Activated T-helper 2 cell treated with anti-CD3 and anti-CD28 coated beads, Interferon-gamma antibody, Interleukin-2, Interleukin-4, amounts not matched to agents 10 μg/mL and 5 μg/mL and 100 μg/mL, durations not matched to agents 14 hours and 24 hours and 36 hours (primary cell): Measurements from ENCODE around the gene NFATC2. TPM values are rescaled to one million over a fixed set of nuclear protein-coding genes. Genes with fewer than 3 reads are reported as not detected.

ENCODE experiments used
- DNase-seq: peaks from one replicate; pipeline ENCODE4 v3.0.0; 2021; ENCODE audit warnings: low spot score
- H3K27ac Mint-ChIP-seq: one replicate; pipeline ENCODE4 v1.8.0; 2021; ENCODE audit warnings: mixed read lengths
- H3K27me3 Mint-ChIP-seq: one replicate; pipeline ENCODE4 v1.8.0; 2021; ENCODE audit warnings: low read depth, mixed read lengths
- H3K36me3 Mint-ChIP-seq: one replicate; pipeline ENCODE4 v1.8.0; 2021; ENCODE audit warnings: low read depth, mixed read lengths
- H3K4me1 Mint-ChIP-seq: one replicate; pipeline ENCODE4 v1.8.0; 2021; ENCODE audit warnings: low read depth, mixed read lengths
- H3K4me3 Mint-ChIP-seq: one replicate; pipeline ENCODE4 v1.8.0; 2021; ENCODE audit warnings: low read depth, mild to moderate bottlenecking, moderate library complexity, mixed read lengths
- H3K9me3 Mint-ChIP-seq: one replicate; pipeline ENCODE4 v1.8.0; 2021; ENCODE audit warnings: mixed read lengths
- intact Hi-C: fragments of 100-400 bp; cut with micrococcal nuclease; formaldehyde crosslinking; loops from one replicate; pipeline ENCODE4 v1.15.1; 2023
- total RNA-seq: library from RNA; stranded (reverse); gene quantifications from 2 replicates; pipeline ENCODE4 v1.2.3, GENCODE V29; 2022

The NFATC2 gene
- total RNA-seq, 1 donor from 2014 or later, result 67.1 TPM

- Mint-ChIP-seq H3K36me3 (peaks cover 4% of the 10 kb centered on the region), H3K27me3 (peaks cover 9% of the 10 kb centered on the region), H3K4me3 (no peak overlapping the region), H3K27ac (no peak overlapping the region), H3K9me3 (peaks cover 8% of the 10 kb centered on the region), H3K4me1 (peaks cover 4% of the 10 kb centered on the region)
- intact Hi-C loops, result no loop called here
- no peak for DNase-seq
Measured at GRCh38 chr20:51359401-51359800, 183.1 kb downstream of the NFATC2 start.

DNA sequence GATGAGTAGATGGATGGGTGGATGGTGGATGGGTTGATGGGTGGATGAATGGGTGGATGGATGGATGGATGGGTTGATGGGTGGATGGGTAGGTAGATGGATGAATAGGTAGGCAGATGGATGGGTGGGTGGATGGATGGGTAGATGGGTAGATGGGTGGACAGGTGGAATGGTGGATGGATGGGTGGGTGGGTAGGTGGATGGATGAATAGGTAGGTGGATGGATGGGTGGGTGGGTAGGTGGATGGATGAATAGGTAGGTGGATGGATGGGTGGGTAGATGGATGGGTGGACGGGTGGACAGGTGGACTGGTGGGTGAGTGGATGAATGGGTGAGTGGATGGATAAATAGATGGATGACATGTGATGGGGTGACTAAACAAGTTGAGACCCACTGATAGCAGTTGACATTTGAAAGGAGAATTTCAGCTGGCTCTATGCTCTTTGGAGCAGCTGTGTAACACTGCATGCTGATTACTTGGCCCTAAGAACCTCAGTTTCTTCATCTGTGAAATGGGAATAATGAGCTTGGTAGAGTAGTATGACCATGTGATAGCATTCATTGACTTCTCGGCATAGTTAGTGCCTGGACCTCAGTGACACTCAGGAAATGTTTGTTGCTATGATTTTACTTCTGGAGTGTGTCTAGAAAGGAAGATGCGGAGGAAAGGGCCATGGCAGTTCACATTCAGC is 184.3 kb downstream of the NFATC2 start:
- H3K36me3 Mint-ChIP-seq, result no peaks in the 10 kb centered on the region
- peaks cover 9% of the 10 kb centered on the region for H3K27me3 Mint-ChIP-seq
- no peak overlapping the region for H3K27ac Mint-ChIP-seq
- no peak for DNase-seq
- no peaks in the 10 kb centered on the region for H3K9me3 Mint-ChIP-seq
- H3K4me1 Mint-ChIP-seq, result no peaks in the 10 kb centered on the region
- no peak overlapping the region for H3K4me3 Mint-ChIP-seq
- intact Hi-C loops, result no loop called here

DNA sequence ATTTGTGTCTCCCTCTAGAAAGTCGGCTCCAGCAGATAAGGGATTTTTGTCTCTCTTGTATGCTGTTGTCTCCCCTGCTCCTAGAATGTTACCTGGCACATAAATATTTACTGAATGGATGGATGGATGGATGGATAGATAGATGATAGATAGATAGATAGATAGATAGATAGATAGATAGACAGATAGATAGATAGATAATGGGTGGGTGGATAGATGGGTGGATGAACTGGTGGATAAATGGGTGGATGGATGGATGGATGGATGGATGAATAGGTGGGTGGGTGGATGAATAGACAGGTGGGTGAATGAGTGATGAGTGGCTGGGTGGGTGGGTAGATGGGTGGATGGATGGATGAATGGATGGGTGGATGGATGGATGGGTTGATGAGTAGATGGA is 185.0 kb downstream of the NFATC2 start:
- no peaks in the 10 kb centered on the region for H3K36me3 Mint-ChIP-seq
- H3K4me1 Mint-ChIP-seq, result no peaks in the 10 kb centered on the region
- H3K4me3 Mint-ChIP-seq, result no peak overlapping the region
- peaks cover 9% of the 10 kb centered on the region for H3K27me3 Mint-ChIP-seq
- intact Hi-C loops, result no loop called here
- no peak overlapping the region for H3K27ac Mint-ChIP-seq
- no peak for DNase-seq
- H3K9me3 Mint-ChIP-seq, result no peaks in the 10 kb centered on the region

GRCh38 chr20:51356871-51357270 is 185.6 kb downstream of the NFATC2 start:
- no peaks in the 10 kb centered on the region for H3K4me1 Mint-ChIP-seq
- no peaks in the 10 kb centered on the region for H3K9me3 Mint-ChIP-seq
- intact Hi-C loops, result no loop called here
- no peak for DNase-seq
- H3K4me3 Mint-ChIP-seq, result no peak overlapping the region
- H3K27me3 Mint-ChIP-seq, result peaks cover 9% of the 10 kb centered on the region
- H3K27ac Mint-ChIP-seq, result no peak overlapping the region
- H3K36me3 Mint-ChIP-seq, result no peaks in the 10 kb centered on the region

GRCh38 chr20:51354769-51355319 is 187.7 kb downstream of the NFATC2 start:
- intact Hi-C loops, result no loop called here
- Mint-ChIP-seq H3K36me3 (no peaks in the 10 kb centered on the region), H3K4me3 (no peak overlapping the region), H3K9me3 (no peaks in the 10 kb centered on the region), H3K27ac (no peak overlapping the region), H3K27me3 (peaks cover 5% of the 10 kb centered on the region), H3K4me1 (no peaks in the 10 kb centered on the region)
- no peak for DNase-seq

DNA sequence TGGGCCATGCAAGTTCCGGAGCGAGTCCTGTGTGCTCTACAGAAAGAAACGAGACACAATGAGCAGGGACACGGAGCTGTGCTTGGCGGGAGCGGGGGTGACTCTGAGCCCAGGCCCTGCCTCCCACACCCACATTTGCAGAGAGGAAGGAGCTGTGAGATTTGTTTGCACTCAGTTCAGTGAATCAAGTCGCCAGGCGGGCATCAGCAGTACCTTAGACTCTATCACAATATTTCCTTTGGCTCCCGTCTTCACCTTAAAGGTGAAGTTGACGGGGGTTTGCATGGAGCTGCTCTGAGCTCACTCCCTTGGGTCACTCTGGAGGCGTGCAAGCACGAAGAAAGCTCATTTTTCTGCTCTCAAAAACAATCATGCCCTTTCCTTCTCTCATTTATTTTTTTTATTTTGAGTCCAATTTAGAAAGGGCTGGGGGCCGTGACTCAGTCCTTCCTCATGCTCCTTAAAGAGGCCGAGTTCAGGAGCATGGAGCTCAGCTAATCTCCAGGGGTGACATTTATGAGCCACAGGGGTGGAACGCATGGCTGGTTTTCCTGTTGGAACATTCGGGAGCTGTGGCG is 188.2 kb downstream of the NFATC2 start:
- intact Hi-C loops, result no loop called here
- H3K36me3 Mint-ChIP-seq, result no peaks in the 10 kb centered on the region
- H3K4me1 Mint-ChIP-seq, result no peaks in the 10 kb centered on the region
- no peaks in the 10 kb centered on the region for H3K9me3 Mint-ChIP-seq
- H3K27ac Mint-ChIP-seq, result no peak overlapping the region
- no peak overlapping the region for H3K4me3 Mint-ChIP-seq
- DNase-seq, result no peak
- H3K27me3 Mint-ChIP-seq, result peaks cover 5% of the 10 kb centered on the region

GRCh38 chr20:51353491-51353890 is 189.0 kb downstream of the NFATC2 start:
- intact Hi-C loops, result no loop called here
- Mint-ChIP-seq H3K27me3 (peaks cover 5% of the 10 kb centered on the region), H3K4me1 (no peaks in the 10 kb centered on the region), H3K4me3 (no peak overlapping the region), H3K36me3 (no peaks in the 10 kb centered on the region), H3K9me3 (no peaks in the 10 kb centered on the region), H3K27ac (no peak overlapping the region)
- no peak for DNase-seq

DNA sequence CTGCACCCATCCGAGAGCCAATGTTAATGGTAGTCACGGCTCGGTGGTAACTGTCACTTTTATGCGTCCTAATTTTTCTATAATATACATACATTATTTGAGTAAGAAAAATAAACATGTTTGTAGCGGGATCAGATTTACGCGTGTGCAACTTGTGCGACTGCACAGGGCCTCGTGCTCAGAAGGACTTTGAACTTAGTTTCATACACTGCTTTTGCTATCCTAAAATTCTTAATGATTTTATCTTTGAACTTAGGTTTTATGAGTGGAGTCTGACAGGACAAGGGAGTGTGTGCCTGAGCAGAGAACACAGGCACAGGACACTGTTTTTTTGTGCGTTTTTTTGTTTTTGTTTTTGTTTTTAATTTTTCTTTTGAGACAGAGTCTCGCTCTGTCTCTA is 189.7 kb downstream of the NFATC2 start:
- no peak overlapping the region for H3K27ac Mint-ChIP-seq
- no peaks in the 10 kb centered on the region for H3K36me3 Mint-ChIP-seq
- no peak for DNase-seq
- no peaks in the 10 kb centered on the region for H3K9me3 Mint-ChIP-seq
- intact Hi-C loops, result no loop called here
- no peaks in the 10 kb centered on the region for H3K4me1 Mint-ChIP-seq
- H3K4me3 Mint-ChIP-seq, result no peak overlapping the region
- peaks cover 3% of the 10 kb centered on the region for H3K27me3 Mint-ChIP-seq

DNA sequence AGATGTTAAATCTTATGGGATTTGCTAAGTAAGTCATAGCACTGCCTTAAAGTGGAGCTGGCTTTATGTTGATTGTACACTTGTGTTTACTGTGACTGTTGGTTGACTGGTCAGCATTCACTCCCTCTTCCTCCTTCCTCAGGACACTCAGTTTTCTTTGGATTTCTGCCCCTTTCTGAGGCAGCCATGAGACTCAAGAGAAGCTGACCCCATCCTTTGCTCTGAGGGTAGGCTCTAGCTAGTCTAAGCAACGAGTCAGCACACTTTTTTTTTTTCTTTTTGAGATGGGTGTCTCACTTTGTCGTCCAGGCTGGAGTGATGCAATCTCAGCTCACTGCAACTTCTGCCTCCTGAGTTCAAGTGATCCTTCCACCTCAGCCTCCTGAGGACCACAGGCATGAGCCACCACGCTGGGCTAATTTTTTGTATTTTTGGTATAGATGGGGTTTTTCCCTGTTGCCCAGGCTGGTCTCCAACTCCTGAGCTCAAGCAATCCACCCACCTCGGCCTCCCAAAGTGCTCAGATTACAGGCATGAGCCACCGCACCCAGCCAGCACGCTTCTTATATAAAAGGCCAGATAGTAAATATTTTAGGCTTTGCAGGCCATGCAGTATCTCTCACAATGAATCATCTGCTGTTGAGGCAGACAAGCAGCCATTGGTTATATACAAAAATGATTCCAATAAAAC is 191.4 kb downstream of the NFATC2 start:
- no peak overlapping the region for H3K4me3 Mint-ChIP-seq
- H3K9me3 Mint-ChIP-seq, result no peaks in the 10 kb centered on the region
- no peaks in the 10 kb centered on the region for H3K4me1 Mint-ChIP-seq
- intact Hi-C loops, result no loop called here
- H3K36me3 Mint-ChIP-seq, result no peaks in the 10 kb centered on the region
- no peaks in the 10 kb centered on the region for H3K27me3 Mint-ChIP-seq
- DNase-seq, result no peak
- H3K27ac Mint-ChIP-seq, result no peak overlapping the region

- Mint-ChIP-seq H3K4me1 (no peaks in the 10 kb centered on the region), H3K36me3 (no peaks in the 10 kb centered on the region), H3K4me3 (no peak overlapping the region), H3K27ac (no peak overlapping the region), H3K27me3 (no peaks in the 10 kb centered on the region), H3K9me3 (no peaks in the 10 kb centered on the region)
- intact Hi-C loops, result no loop called here
- DNase-seq, result no peak
Measured at GRCh38 chr20:51348876-51349275, 193.6 kb downstream of the NFATC2 start.

- Mint-ChIP-seq H3K4me1 (no peaks in the 10 kb centered on the region), H3K27ac (no peak overlapping the region)
Measured at GRCh38 chr20:51347831-51348230, 194.7 kb downstream of the NFATC2 start.

GRCh38 chr20:51346686-51347485 is 195.6 kb downstream of the NFATC2 start:
- no peak overlapping the region for H3K4me3 Mint-ChIP-seq
- H3K27ac Mint-ChIP-seq, result no peak overlapping the region
- no peak for DNase-seq
- peaks cover 2% of the 10 kb centered on the region for H3K27me3 Mint-ChIP-seq
- intact Hi-C loops, result no loop called here
- H3K9me3 Mint-ChIP-seq, result no peaks in the 10 kb centered on the region
- H3K4me1 Mint-ChIP-seq, result no peaks in the 10 kb centered on the region
- H3K36me3 Mint-ChIP-seq, result no peaks in the 10 kb centered on the region

More at GRCh38 chr20:51347831-51348230, 194.7 kb downstream of the NFATC2 start:
- Mint-ChIP-seq H3K4me3 (no peak overlapping the region), H3K9me3 (no peaks in the 10 kb centered on the region), H3K36me3 (no peaks in the 10 kb centered on the region), H3K27me3 (peaks cover 2% of the 10 kb centered on the region)
- intact Hi-C loops, result no loop called here
- no peak for DNase-seq
